Activated naive CD4-positive, alpha-beta T cell treated with anti-CD3 and anti-CD28 coated beads for 36 hours (primary cell): ENCODE measurements around the gene ASB5. TPM values are rescaled to one million over a fixed set of nuclear protein-coding genes. Genes with fewer than 3 reads are reported as not detected.
"Not testable (repeated sequence)": the region's sequence is repeated elsewhere in the genome, so short reads cannot be mapped to it uniquely, and the experiment has no call there.

Experiments
- CTCF ChIA-PET: fragments of 350-600 bp; sonication (Branson Sonifier 250); formaldehyde crosslinking; loops from one replicate; lab custom pipeline; 2021; ENCODE audit warnings: antibody characterized with exemption; lab: Charles Lee
- DNase-seq: peaks from one replicate; pipeline ENCODE4 v3.0.0-alpha.2; 2020
- H3K27ac Mint-ChIP-seq: one replicate; pipeline ENCODE4 v1.8.0; 2021; ENCODE audit warnings: mild to moderate bottlenecking, mixed read lengths
- H3K27me3 Mint-ChIP-seq: one replicate; pipeline ENCODE4 v1.8.0; 2021; ENCODE audit warnings: low read depth, mixed read lengths
- H3K36me3 Mint-ChIP-seq: one replicate; pipeline ENCODE4 v1.8.0; 2021; ENCODE audit warnings: low read depth, mixed read lengths
- H3K4me1 Mint-ChIP-seq: one replicate; pipeline ENCODE4 v1.8.0; 2021; ENCODE audit warnings: low read depth, mixed read lengths
- H3K4me3 Mint-ChIP-seq: one replicate; pipeline ENCODE4 v1.8.0; 2021; ENCODE audit warnings: mild to moderate bottlenecking, moderate library complexity, mixed read lengths
- H3K9me3 Mint-ChIP-seq: one replicate; pipeline ENCODE4 v1.8.0; 2021; ENCODE audit warnings: mixed read lengths
- intact Hi-C: fragments of 100-400 bp; cut with micrococcal nuclease; formaldehyde crosslinking; loops from one replicate; pipeline ENCODE4 v1.15.1; 2023
- total RNA-seq, 2 experiments: library from RNA; stranded (reverse); gene quantifications; one replicate each; pipeline ENCODE4 v1.2.3, GENCODE V29; 2021

The ASB5 gene
- total RNA-seq, 2 experiments from 2014 or later, result not detected

DNA sequence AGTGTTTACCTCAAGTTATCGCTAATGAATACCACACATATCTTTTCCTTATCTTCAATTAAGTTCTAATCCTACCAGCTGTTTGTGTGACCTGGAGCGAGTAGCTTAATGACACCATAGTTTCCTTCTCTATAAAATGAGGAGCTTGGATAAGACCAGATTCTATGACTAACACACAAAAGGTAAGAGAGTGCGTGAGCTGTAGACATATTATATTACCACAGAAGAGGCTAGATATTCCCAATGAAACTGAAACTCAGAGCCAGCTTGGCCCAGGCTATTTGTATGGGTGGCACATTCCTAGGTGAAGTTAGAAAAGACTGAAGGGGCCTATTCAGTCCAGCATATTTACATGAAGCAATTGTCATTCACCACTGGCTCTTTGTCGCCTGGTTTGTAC, 30.2 kb downstream of the ASB5 start:
- CTCF ChIA-PET, result no interaction called here
- intact Hi-C loops, result no loop called here
- no peak overlapping the region for H3K4me3 Mint-ChIP-seq
- no peak overlapping the region for H3K27ac Mint-ChIP-seq
- H3K36me3 Mint-ChIP-seq, result no peaks in the 10 kb centered on the region
- peaks cover 6% of the 10 kb centered on the region for H3K27me3 Mint-ChIP-seq
- H3K4me1 Mint-ChIP-seq, result no peaks in the 10 kb centered on the region
- H3K9me3 Mint-ChIP-seq, result no peaks in the 10 kb centered on the region
- no peak for DNase-seq

DNA sequence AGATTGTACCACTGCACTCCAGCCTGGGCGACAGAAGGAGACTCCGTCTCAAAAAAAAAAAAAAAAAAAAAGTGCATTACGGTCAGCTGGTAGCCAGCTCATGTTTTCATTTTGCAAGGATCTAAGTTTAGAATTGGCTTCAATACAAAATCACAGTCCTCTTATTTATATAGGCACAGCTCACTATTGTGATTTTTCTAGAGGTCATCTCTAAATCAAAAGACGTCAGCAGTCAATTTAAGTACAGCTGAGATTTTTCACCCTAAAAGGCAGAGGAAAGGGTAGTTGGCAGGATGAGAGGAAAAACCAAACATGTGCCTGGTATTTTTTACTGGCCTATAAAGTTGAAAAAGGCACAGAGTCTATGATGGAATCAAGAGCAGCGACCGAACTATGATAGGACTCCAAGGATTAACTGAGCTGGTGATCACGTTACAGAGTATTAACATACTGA, 30.8 kb downstream of the ASB5 start:
- H3K4me3 Mint-ChIP-seq, result no peak overlapping the region
- peaks cover 6% of the 10 kb centered on the region for H3K27me3 Mint-ChIP-seq
- intact Hi-C loops, result no loop called here
- no peaks in the 10 kb centered on the region for H3K9me3 Mint-ChIP-seq
- no peaks in the 10 kb centered on the region for H3K36me3 Mint-ChIP-seq
- no peaks in the 10 kb centered on the region for H3K4me1 Mint-ChIP-seq
- no peak overlapping the region for H3K27ac Mint-ChIP-seq
- CTCF ChIA-PET, result interaction anchor here (0.5 to 0.9 kb wide), 2 partner anchors 81 to 104 kb away, joined by 4 to 6 read pairs; no protein-coding TSS in a partner anchor
- DNase-seq, result no peak

DNA sequence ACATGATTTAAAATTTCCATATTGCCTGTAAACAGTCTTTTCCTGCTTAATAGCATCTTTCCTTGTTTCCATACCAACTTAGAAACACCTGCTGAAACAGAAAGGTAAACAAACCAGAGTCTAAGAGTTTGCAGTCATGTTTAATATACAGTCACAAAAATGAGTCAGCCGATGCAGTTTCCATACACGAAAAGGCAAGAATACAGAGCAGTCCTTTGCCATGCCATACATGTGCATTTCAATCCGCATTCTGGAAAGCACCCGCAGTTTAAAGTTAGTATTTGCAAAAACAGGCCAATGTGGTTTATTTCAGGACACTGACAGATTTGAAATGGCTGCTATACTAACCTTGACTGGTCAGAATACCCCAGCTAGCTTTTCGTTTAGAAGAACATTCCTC, 32.1 kb downstream of the ASB5 start:
- Mint-ChIP-seq H3K4me3 (no peak overlapping the region), H3K4me1 (no peaks in the 10 kb centered on the region), H3K27ac (no peak overlapping the region), H3K27me3 (peaks cover 6% of the 10 kb centered on the region), H3K9me3 (no peaks in the 10 kb centered on the region), H3K36me3 (no peaks in the 10 kb centered on the region)
- CTCF ChIA-PET, result no interaction called here
- no peak for DNase-seq
- intact Hi-C loops, result no loop called here

DNA sequence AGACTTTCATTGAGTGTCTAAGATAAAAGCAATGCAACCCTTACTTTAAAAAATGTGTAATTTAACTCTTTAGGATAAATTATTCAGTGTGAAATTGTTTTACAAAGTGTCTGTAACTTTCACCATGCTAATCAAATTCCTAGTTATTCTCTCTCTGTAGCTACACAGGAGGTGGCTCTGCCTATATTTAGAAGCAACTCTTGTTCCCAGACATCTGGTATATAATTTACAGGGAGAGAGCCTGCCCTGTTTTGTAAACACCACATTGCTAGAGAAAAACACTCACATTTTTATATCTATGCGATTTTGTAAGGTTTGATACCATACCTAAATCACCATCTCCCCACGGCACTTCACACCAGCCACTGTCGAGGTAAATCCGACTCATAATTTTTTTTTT, 38.2 kb downstream of the ASB5 start:
- intact Hi-C loops, result no loop called here
- no peak overlapping the region for H3K4me3 Mint-ChIP-seq
- H3K27ac Mint-ChIP-seq, result no peak overlapping the region
- H3K36me3 Mint-ChIP-seq, result no peaks in the 10 kb centered on the region
- CTCF ChIA-PET, result no interaction called here
- H3K9me3 Mint-ChIP-seq, result no peaks in the 10 kb centered on the region
- no peaks in the 10 kb centered on the region for H3K4me1 Mint-ChIP-seq
- peaks cover 8% of the 10 kb centered on the region for H3K27me3 Mint-ChIP-seq
- no peak for DNase-seq

DNA sequence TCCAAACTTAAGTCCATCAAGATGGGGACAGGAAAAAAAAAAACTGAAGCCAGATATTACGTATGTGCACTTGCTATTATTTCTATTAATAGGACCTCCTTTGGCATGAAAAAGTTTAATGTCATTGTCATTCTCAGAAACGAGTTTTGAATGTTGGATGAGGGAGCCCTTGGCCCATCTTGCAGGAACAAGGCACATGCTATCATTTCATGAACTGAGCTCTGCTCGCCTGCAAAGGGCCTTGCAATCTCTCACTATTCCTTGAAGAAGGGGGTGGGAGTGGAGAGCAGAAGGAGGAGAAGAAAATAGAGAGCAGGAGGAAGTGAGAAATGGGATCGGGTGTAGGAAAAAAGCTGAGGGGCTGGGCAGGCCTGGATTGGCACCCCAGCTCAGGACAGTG, 39.4 kb downstream of the ASB5 start:
- intact Hi-C loops, result no loop called here

DNA sequence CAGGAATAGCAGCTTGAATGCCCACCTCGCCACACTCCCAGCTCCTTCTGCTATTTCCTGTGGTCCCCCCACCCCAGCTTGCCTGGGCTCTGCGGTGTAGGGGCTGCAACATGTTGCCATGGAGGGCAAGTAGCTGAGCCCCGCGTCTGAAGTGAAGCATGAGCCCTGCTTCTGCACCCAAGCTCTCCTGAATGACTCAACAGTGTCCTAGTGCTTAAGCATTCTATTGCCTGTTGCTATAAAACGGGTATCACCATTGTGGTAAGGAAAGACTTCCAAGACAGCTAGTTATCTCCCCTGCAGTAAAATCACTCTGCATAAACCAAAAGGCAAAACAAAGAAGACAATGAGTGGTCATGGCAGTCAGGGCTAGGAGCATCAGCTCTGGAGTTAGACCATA, 42.3 kb downstream of the ASB5 start:
- intact Hi-C loops, result no loop called here
- no peak for DNase-seq
- Mint-ChIP-seq H3K27ac (no peak overlapping the region), H3K36me3 (no peaks in the 10 kb centered on the region), H3K4me1 (no peaks in the 10 kb centered on the region), H3K4me3 (no peak overlapping the region), H3K27me3 (peaks cover 8% of the 10 kb centered on the region), H3K9me3 (no peaks in the 10 kb centered on the region)
- CTCF ChIA-PET, result no interaction called here

More for the DNA sequence above, 39.4 kb downstream of the ASB5 start:
- no peaks in the 10 kb centered on the region for H3K4me1 Mint-ChIP-seq
- CTCF ChIA-PET, result no interaction called here
- H3K27me3 Mint-ChIP-seq, result peaks cover 8% of the 10 kb centered on the region
- no peaks in the 10 kb centered on the region for H3K36me3 Mint-ChIP-seq
- H3K9me3 Mint-ChIP-seq, result no peaks in the 10 kb centered on the region
- H3K4me3 Mint-ChIP-seq, result no peak overlapping the region
- DNase-seq, result no peak
- H3K27ac Mint-ChIP-seq, result no peak overlapping the region

DNA sequence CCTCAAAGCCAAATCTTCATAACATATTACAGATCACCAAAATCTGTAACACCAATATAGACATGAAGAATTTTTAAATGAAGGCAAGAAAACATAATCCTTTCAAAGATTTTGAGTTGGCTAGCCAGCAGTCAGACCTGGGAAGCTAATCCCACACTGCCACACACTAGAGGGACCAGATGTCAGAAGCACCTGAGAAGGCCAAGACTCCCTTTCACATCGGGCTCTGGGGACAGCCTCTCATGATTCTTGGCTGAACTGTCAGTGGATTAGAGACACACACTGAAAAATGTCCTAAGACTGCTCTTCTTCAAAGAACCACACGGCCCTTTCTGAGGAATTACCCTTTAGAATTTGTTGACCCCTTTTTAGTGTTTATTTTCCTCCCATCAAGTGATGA, 45.5 kb downstream of the ASB5 start:
- intact Hi-C loops, result no loop called here
- no peaks in the 10 kb centered on the region for H3K9me3 Mint-ChIP-seq
- no peak overlapping the region for H3K4me3 Mint-ChIP-seq
- DNase-seq, result no peak
- no peaks in the 10 kb centered on the region for H3K36me3 Mint-ChIP-seq
- no peaks in the 10 kb centered on the region for H3K4me1 Mint-ChIP-seq
- H3K27me3 Mint-ChIP-seq, result peaks cover 8% of the 10 kb centered on the region
- no peak overlapping the region for H3K27ac Mint-ChIP-seq
- CTCF ChIA-PET, result no interaction called here

DNA sequence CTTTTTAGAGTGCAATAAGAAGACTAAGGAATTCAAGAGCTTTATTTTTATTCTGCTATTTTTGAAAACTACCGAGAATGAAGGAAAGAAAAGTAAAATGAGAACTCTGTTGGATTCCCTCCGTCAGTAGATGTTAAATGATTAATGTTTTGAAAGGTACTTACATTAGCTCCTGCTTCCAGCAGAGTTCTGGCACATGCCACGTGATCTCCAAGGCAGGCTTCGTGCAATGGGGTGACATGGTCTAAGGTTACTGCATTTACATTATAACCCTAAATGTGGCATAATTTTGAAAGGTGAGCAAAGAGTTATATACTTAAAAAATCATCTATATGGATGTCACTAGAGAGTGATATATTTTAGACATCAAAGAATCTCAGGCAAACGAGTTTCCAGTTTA, 46.9 kb downstream of the ASB5 start:
- CTCF ChIA-PET, result no interaction called here
- no peak for DNase-seq
- Mint-ChIP-seq H3K4me3 (no peak overlapping the region), H3K27me3 (peaks cover 6% of the 10 kb centered on the region), H3K27ac (no peak overlapping the region), H3K4me1 (no peaks in the 10 kb centered on the region), H3K36me3 (no peaks in the 10 kb centered on the region), H3K9me3 (no peaks in the 10 kb centered on the region)
- intact Hi-C loops, result no loop called here

DNA sequence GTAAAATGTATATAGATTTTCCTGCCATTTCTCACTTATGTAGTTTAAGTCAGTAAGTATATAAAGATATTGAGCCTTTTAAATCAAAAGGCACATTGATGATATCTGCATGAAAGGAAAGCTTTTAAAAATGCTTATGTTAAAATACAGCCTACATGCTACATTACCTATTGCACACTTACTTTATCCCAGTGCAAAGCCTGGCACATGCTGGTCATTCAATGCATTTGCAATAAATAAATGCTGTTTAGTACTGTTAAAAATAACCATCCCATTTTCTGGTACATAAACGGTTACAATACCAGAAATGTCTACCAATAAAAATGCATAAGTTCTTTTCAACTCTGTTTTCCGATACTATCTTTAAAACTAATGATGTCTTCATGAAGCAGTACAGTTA, 51.5 kb downstream of the ASB5 start:
- H3K4me3 Mint-ChIP-seq, result no peak overlapping the region
- no peaks in the 10 kb centered on the region for H3K4me1 Mint-ChIP-seq
- H3K27me3 Mint-ChIP-seq, result no peaks in the 10 kb centered on the region
- CTCF ChIA-PET, result interaction anchor here (0.9 kb wide), 1 partner anchor 46 kb away, joined by 3 read pairs; no protein-coding TSS in a partner anchor
- DNase-seq, result no peak
- intact Hi-C loops, result loop anchor here (1.0 kb wide), 1 partner anchor 67 kb away; no protein-coding TSS in a partner anchor
- peaks cover under 1% of the 10 kb centered on the region for H3K9me3 Mint-ChIP-seq
- H3K36me3 Mint-ChIP-seq, result no peaks in the 10 kb centered on the region
- H3K27ac Mint-ChIP-seq, result no peak overlapping the region

DNA sequence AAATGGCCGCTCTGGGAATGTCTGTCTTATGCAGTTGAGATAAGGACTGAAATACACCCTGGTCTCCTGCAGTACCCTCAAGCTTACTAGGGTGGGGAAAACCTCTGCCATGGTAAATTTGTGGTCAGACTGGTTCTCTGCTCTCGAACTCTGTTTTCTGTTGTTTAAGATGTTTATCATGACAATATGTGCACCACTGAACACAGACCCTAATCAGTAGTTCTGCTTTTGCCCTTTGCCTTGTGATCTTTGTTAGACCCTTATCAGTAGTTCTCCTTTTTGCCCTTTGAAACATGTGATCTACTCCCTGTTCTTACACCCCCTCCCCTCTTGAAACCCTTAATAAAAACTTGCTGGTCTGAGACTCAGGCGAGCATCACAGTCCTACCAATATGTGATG, 56.7 kb downstream of the ASB5 start:
- peaks cover 18% of the 10 kb centered on the region for H3K27me3 Mint-ChIP-seq
- CTCF ChIA-PET, result interaction anchor here (0.6 kb wide), 1 partner anchor 61 kb away, joined by 4 read pairs; no protein-coding TSS in a partner anchor
- H3K9me3 Mint-ChIP-seq, H3K4me1 Mint-ChIP-seq, H3K27ac Mint-ChIP-seq, DNase-seq, H3K4me3 Mint-ChIP-seq, H3K36me3 Mint-ChIP-seq, intact Hi-C loops: not testable (repeated sequence)

DNA sequence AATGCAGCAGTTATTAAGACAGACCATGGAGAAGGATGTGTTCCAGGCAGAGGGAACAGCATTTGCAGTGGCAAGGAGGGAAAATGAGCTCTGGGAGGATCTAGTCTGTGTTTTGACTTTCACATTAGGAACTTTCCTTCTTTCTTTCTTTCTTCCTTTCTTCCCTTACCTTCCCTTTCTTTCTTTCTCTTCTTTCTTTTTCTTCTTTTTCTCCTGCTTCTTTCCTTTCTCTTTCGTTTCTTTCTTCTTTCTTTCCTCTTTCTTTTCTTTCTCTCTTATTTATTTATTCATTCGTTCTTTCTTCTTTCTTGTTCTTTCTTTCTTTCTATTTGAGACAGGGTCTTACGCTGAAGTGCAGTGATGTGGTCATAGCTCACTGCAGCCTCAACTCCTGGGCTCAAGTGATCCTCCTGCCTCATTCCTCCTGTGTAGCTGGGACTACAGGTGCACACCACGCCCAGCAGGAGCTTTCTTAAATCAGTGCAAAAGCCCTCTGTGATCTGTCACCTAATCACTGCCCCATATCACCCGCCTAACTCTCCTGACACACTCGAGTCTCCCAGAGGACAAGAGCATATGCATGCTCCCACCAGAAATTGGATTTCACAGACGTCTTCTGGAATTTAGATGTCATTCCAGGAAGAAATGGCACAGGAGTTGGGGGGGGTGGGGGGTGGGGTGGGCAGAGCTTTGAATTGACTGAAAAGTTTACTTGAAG, 58.3 kb downstream of the ASB5 start:
- no peak for DNase-seq
- H3K27ac Mint-ChIP-seq, result no peak overlapping the region
- peaks cover 3% of the 10 kb centered on the region for H3K9me3 Mint-ChIP-seq
- no peaks in the 10 kb centered on the region for H3K4me1 Mint-ChIP-seq
- no peak overlapping the region for H3K4me3 Mint-ChIP-seq
- peaks cover 20% of the 10 kb centered on the region for H3K27me3 Mint-ChIP-seq
- no peaks in the 10 kb centered on the region for H3K36me3 Mint-ChIP-seq
- CTCF ChIA-PET, result no interaction called here
- intact Hi-C loops, result no loop called here

DNA sequence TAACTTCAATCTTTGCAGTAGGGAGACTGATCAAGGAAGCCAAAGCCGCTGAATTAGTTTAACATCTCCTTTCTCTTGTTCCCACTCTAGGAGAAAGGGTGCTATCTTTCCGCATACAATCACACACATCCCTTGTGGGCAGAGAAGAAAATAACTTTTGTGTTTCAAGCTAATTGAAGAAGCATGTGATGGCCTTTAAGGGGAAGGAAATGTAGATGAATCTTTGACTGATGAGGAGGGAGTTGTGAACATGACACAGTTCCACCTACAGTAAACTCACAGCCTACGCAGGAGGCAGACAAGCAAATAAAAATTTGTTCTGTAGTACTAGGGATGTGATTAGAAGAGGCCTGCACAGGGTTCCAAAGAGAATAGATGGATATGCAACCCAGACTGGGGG, 58.9 kb downstream of the ASB5 start:
- Mint-ChIP-seq H3K9me3 (peaks cover 3% of the 10 kb centered on the region), H3K27me3 (peaks cover 25% of the 10 kb centered on the region), H3K4me3 (no peak overlapping the region), H3K36me3 (no peaks in the 10 kb centered on the region), H3K4me1 (no peaks in the 10 kb centered on the region), H3K27ac (no peak overlapping the region)
- no peak for DNase-seq
- intact Hi-C loops, result no loop called here
- CTCF ChIA-PET, result no interaction called here

DNA sequence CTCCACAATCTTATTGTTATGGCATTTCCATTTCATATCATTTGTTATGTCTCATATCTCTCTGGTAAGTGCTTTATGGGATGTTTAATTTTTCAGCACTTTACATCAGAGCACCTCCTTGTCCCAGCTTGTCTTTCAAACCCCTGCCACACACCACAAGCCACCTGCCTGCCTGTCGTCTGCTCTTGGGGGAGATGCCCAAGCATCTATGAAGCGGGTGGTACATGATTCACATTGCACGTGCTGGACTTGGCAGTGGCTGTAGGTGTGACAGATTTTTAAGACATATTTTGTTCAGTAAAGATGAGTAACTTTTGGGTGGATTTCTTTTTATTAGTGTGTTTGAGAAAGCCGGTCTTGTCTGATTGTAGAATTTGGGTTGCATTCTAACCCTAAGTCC, 59.5 kb downstream of the ASB5 start:
- intact Hi-C loops, result no loop called here
- Mint-ChIP-seq H3K27me3 (peaks cover 28% of the 10 kb centered on the region), H3K27ac (no peak overlapping the region), H3K9me3 (peaks cover 3% of the 10 kb centered on the region), H3K36me3 (no peaks in the 10 kb centered on the region), H3K4me3 (no peak overlapping the region), H3K4me1 (no peaks in the 10 kb centered on the region)
- CTCF ChIA-PET, result no interaction called here
- no peak for DNase-seq
